Measurements from ENCODE around the gene DNAJB4.

DNA sequence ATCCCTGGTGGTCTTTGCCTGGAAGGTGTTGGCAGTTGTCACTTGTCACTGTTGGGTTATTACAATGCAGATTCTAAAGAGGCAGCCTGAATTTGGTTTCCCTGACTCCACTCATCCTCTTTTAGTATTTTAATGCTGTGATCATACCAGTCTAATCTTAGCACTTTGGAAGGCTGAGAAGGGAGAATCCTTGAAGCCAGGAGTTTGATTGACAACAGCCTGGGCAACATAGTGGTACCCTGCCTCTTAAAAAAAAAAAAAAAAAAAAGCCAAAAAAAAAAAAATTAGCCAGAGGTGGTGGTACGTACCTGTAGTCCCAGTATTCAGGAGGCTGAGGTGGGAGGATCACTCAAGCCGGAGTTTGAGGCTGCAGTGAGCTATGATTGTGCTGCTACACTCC is 48.8 kb downstream of the DNAJB4 start:
- TF ChIP-seq, protein P1, sequence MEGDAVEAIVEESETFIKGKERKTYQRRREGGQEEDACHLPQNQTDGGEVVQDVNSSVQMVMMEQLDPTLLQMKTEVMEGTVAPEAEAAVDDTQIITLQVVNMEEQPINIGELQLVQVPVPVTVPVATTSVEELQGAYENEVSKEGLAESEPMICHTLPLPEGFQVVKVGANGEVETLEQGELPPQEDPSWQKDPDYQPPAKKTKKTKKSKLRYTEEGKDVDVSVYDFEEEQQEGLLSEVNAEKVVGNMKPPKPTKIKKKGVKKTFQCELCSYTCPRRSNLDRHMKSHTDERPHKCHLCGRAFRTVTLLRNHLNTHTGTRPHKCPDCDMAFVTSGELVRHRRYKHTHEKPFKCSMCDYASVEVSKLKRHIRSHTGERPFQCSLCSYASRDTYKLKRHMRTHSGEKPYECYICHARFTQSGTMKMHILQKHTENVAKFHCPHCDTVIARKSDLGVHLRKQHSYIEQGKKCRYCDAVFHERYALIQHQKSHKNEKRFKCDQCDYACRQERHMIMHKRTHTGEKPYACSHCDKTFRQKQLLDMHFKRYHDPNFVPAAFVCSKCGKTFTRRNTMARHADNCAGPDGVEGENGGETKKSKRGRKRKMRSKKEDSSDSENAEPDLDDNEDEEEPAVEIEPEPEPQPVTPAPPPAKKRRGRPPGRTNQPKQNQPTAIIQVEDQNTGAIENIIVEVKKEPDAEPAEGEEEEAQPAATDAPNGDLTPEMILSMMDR (IDR thresholded peaks at IDR 0.05) = no peak
- no peak for TF ChIP-seq POLR2A (IDR thresholded peaks at IDR 0.05)
